ENCODE measurements around the gene C1orf74. TPM values are rescaled to one million over a fixed set of nuclear protein-coding genes. Genes with fewer than 3 reads are reported as not detected.

The C1orf74 gene
- total and polyA plus RNA-seq, 2 donors (not counting 3 experiments of a cell fraction or from before 2014, with no cell fraction given): 2.4 to 3.0 TPM

DNA sequence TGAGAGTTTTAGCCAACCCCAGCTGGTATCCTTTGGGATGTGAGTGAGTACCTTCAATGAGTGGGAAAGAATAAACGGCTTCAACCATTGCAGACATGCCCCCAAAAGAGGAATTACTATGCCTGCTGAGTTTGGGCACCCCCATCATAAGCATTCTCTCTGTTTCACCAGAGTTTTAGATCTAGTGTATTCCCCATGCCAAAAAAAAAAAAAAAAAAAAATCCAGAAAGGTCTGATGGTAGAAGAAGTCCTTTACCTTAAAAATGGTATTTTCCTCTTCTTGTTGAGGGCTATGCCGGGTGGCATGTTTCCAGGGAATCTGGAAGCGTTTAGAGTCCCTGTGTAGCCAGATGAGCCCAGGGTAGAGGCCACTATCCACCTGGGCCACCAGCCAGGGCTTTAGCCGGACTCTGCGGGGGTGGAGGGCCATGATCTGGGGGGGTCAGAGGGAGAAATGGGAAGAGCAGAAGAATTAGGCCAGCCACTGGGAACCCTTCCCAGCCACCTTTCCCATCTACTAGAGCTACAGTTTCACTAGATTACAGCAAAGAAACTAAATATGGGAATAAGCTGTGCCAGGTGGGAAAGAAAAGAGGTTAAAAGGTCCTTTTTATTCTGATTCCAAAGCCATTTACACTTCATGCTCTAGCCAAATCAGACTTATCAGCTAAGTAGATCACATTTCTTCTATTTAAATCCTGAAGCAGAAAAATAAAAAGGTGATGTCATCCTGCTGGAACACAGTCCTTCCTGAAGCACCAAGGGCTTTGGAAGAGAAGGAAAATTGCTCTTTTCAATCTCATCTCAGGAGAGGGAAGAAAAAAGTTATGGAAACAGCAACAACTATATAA lies 16.9 kb upstream of the C1orf74 start:
- H3K9me3 ChIP-seq (replicated peaks; ENCODE audit: control insufficient read depth, insufficient read depth, low read length): no peaks in the 10 kb centered on the region
- peak overlapping the region; percentile 91 for H3K9ac ChIP-seq (replicated peaks; ENCODE audit: extremely low read depth, insufficient read depth, low read length)
- H3K4me1 ChIP-seq (ENCODE audit: control insufficient read depth, extremely low read depth, insufficient read depth, low read length): peaks cover 25% of the 10 kb centered on the region
- FAIRE-seq: peak; percentile 88
- TF ChIP-seq MAX (IDR thresholded peaks at IDR 0.05; ENCODE audit: insufficient read depth, insufficient read length) (no peak), MYC (IDR thresholded peaks at IDR 0.05; ENCODE audit: low read depth, low read length) (no peak), EZH2 (IDR thresholded peaks at IDR 0.05; ENCODE audit: borderline replicate concordance, low read depth, low read length, severe bottlenecking) (no peak), CTCF (IDR thresholded peaks at IDR 0.05; ENCODE audit: extremely low read depth in 1 of 2, insufficient read depth in 1 of 2, low read depth in 1 of 2, low read length in 2 of 2) (no peak), POLR2A (IDR thresholded peaks at IDR 0.05; ENCODE audit: low read depth, low read length) (no peak), POLR2AphosphoS5 (IDR thresholded peaks at IDR 0.05; ENCODE audit: insufficient read depth, low read depth, low read length) (no peak), JUN (IDR thresholded peaks at IDR 0.05; ENCODE audit: borderline replicate concordance, insufficient read depth, insufficient read length, low read depth) (peak; percentile 67), FOS (IDR thresholded peaks at IDR 0.05; ENCODE audit: borderline replicate concordance, insufficient read depth, low read length) (no peak)
- dilution Hi-C loops (cut with MboI; ENCODE audit: extremely low pct_ligation_motif_present, low sequenced_read_pairs) (no loop called here), intact Hi-C loops (cut with micrococcal nuclease) (loop anchor here (2.0 kb wide), 1 partner anchor 32 kb away; no protein-coding TSS in a partner anchor)
- peaks cover 0 to 1% of the 10 kb centered on the region in 2 experiments for H3K36me3 ChIP-seq (ENCODE audit: control insufficient read depth in 2 of 2, extremely low read depth in 1 of 2, insufficient read depth in 2 of 2, low read length in 2 of 2)
- no peaks in the 10 kb centered on the region for H3K79me2 ChIP-seq (ENCODE audit: control insufficient read depth, insufficient read depth, low read length)
- no peaks in the 10 kb centered on the region for H3K9me1 ChIP-seq (replicated peaks; ENCODE audit: control insufficient read depth, extremely low read depth, insufficient read depth, low read length)
- no peaks in the 10 kb centered on the region for H3K27me3 ChIP-seq (ENCODE audit: control insufficient read depth in 2 of 2, insufficient read depth in 2 of 2, low read length in 2 of 2)
- H2AFZ ChIP-seq (ENCODE audit: low read depth, low read length): no peak overlapping the region
- ChIA-PET CTCF (interaction anchor here (0.6 to 2.7 kb wide), 4 partner anchors 10 to 32 kb away, joined by 3 to 20 read pairs (median 6); partner anchors contain the start of gene C1orf74), POLR2A (interaction anchor here (1.5 kb wide), 1 partner anchor 39 kb away, joined by 6 read pairs; no protein-coding TSS in a partner anchor)
- H3K4me2 ChIP-seq (ENCODE audit: insufficient read depth, low read length): peak overlapping the region; percentile 72
- no peaks in the 10 kb centered on the region for H4K20me1 ChIP-seq (replicated peaks; ENCODE audit: control insufficient read depth, extremely low read depth, insufficient read depth, low read length)
- H3K4me3 ChIP-seq (replicated peaks in 1 of 3; ENCODE audit: insufficient read depth in 1 of 3, low read depth in 1 of 3, low read length in 3 of 3): peak overlapping the region in 2 of 3 experiments; percentile 13 to 40
- no TSS peak for BruUV-seq (replicated peaks)
- peak; percentile 87 for DNase-seq (ENCODE audit: low read depth, low spot score)
- peak overlapping the region; percentile 99 for H3K27ac ChIP-seq (ENCODE audit: insufficient read depth, low read depth, low read length)
